Measurements from ENCODE around the gene RNLS. TPM values are rescaled to one million over a fixed set of nuclear protein-coding genes. Genes with fewer than 3 reads are reported as not detected.

The RNLS gene
- total and polyA plus RNA-seq, 2 of the 4 experiments (the other 2 are of a cell fraction): 4.5 to 7.0 TPM

DNA sequence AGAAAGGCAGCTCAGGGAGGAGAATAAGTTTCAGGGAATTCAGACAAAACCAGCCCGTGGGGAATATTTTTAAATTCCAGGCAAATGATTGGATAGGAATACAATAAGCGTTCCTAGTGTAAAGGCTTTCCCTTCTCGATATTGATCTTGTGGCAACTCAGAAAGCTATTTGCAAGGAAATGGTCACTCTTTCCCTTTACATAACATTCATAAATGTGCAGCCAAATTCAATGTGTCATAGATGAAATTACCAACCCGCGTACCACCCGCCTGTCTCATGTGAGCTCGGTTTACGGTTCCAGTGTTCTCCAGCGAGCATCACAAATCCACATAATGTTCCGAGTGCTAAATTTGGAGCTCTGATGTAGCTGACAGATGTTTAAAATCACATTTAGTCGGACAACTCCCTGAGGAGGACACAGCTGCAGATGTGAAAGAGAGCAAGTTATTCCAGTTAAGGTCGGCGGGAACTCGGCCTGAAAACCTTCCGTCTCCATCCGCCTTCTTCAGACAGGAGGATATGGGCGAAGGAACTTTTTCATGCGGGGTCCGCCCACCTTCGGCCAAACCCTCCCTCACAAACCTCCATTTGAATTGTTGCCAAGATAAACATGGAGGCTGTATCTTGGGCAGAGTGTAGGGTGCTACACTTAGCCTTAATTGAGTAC is 327.0 kb downstream of the RNLS start:
- Histone ChIP-seq H3K4ac (ENCODE audit: low read depth, low read length) (no peak overlapping the region), H2BK20ac (ENCODE audit: low read depth, low read length) (no peak overlapping the region), H2AFZ (replicated peaks; ENCODE audit: low read length, poor library complexity) (no peak overlapping the region), H3K9me3 (ENCODE audit: control insufficient read depth, insufficient read depth, low read length) (no peaks in the 10 kb centered on the region), H4K91ac (ENCODE audit: insufficient read depth, low read depth, low read length) (no peak overlapping the region), H4K5ac (ENCODE audit: low read depth, low read length) (no peak overlapping the region), H3K14ac (replicated peaks; ENCODE audit: low read depth, low read length) (no peak overlapping the region), H4K20me1 (ENCODE audit: insufficient read depth, low read length) (no peaks in the 10 kb centered on the region), H3K9me1 (ENCODE audit: insufficient read depth, low read length) (peaks cover 5% of the 10 kb centered on the region), H2BK5ac (ENCODE audit: low read depth, low read length, poor library complexity, severe bottlenecking) (no peak overlapping the region), H3K4me2 (ENCODE audit: low read depth, low read length) (no peak overlapping the region), H3K18ac (ENCODE audit: low read depth, low read length) (no peak overlapping the region), H2BK15ac (ENCODE audit: low read depth, low read length) (no peak overlapping the region), H3K79me1 (ENCODE audit: low read depth in 1 of 2, low read length in 2 of 2) (no peaks in the 10 kb centered on the region), H3K9ac (ENCODE audit: low read depth, low read length) (no peak overlapping the region), H3K27ac (ENCODE audit: insufficient read depth, low read length) (no peak overlapping the region), H2AK9ac (replicated peaks; ENCODE audit: low read depth, low read length, poor library complexity) (no peak overlapping the region), H4K8ac (ENCODE audit: low read depth in 2 of 2, low read length in 2 of 2) (no peak overlapping the region), H3K36me3 (ENCODE audit: control insufficient read depth, insufficient read depth, low read length) (no peaks in the 10 kb centered on the region), H2BK120ac (ENCODE audit: low read depth, low read length) (no peak overlapping the region), H2AK5ac (ENCODE audit: low read depth, low read length) (no peak overlapping the region), H3K56ac (ENCODE audit: extremely low read depth, insufficient read depth, low read length) (no peak overlapping the region), H3K4me3 (ENCODE audit: insufficient read depth, low read depth, low read length) (no peak overlapping the region), H3K27me3 (ENCODE audit: control insufficient read depth, insufficient read depth, low read length) (no peaks in the 10 kb centered on the region), H3K4me1 (ENCODE audit: control insufficient read depth, insufficient read depth, low read length) (peaks cover 2% of the 10 kb centered on the region), H3K23ac (ENCODE audit: low read depth, low read length) (no peak overlapping the region)
- TF ChIP-seq, protein P1, sequence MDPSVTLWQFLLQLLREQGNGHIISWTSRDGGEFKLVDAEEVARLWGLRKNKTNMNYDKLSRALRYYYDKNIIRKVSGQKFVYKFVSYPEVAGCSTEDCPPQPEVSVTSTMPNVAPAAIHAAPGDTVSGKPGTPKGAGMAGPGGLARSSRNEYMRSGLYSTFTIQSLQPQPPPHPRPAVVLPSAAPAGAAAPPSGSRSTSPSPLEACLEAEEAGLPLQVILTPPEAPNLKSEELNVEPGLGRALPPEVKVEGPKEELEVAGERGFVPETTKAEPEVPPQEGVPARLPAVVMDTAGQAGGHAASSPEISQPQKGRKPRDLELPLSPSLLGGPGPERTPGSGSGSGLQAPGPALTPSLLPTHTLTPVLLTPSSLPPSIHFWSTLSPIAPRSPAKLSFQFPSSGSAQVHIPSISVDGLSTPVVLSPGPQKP (IDR thresholded peaks at IDR 0.05; ENCODE audit: borderline replicate concordance, low read depth, low read length): no peak
- TF ChIP-seq FOS (IDR thresholded peaks at IDR 0.05; ENCODE audit: low read depth, low read length): no peak
- no peak for TF ChIP-seq RCOR1 (IDR thresholded peaks at IDR 0.05; ENCODE audit: insufficient replicate concordance, low read length)
- no peak for TF ChIP-seq POLR2A (IDR thresholded peaks at IDR 0.05; ENCODE audit: low read depth, low read length)
- TF ChIP-seq, protein P2, sequence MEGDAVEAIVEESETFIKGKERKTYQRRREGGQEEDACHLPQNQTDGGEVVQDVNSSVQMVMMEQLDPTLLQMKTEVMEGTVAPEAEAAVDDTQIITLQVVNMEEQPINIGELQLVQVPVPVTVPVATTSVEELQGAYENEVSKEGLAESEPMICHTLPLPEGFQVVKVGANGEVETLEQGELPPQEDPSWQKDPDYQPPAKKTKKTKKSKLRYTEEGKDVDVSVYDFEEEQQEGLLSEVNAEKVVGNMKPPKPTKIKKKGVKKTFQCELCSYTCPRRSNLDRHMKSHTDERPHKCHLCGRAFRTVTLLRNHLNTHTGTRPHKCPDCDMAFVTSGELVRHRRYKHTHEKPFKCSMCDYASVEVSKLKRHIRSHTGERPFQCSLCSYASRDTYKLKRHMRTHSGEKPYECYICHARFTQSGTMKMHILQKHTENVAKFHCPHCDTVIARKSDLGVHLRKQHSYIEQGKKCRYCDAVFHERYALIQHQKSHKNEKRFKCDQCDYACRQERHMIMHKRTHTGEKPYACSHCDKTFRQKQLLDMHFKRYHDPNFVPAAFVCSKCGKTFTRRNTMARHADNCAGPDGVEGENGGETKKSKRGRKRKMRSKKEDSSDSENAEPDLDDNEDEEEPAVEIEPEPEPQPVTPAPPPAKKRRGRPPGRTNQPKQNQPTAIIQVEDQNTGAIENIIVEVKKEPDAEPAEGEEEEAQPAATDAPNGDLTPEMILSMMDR (conservative IDR thresholded peaks at IDR 0.05; ENCODE audit: low read depth, low read length): no peak
- TF ChIP-seq CHD1 (IDR thresholded peaks at IDR 0.05; ENCODE audit: low read depth, low read length): no peak
- TF ChIP-seq BHLHE40 (IDR thresholded peaks at IDR 0.05; ENCODE audit: low read depth, low read length): no peak
- TF ChIP-seq RFX5 (IDR thresholded peaks at IDR 0.05; ENCODE audit: low read depth, low read length): no peak
- no peak for TF ChIP-seq NFE2L2 (IDR thresholded peaks at IDR 0.05; ENCODE audit: low read depth, low read length)
- no peak for TF ChIP-seq MAFK (IDR thresholded peaks at IDR 0.05; ENCODE audit: low read depth, low read length)
- TF ChIP-seq CEBPB (IDR thresholded peaks at IDR 0.05; ENCODE audit: low read depth, low read length): no peak
- no peak for TF ChIP-seq RAD21 (IDR thresholded peaks at IDR 0.05; ENCODE audit: low read length)
- no peak for TF ChIP-seq SMC3 (IDR thresholded peaks at IDR 0.05; ENCODE audit: low read depth, low read length)
- TF ChIP-seq MAZ (IDR thresholded peaks at IDR 0.05; ENCODE audit: borderline replicate concordance, low read depth, low read length): no peak
- TF ChIP-seq, protein P3, sequence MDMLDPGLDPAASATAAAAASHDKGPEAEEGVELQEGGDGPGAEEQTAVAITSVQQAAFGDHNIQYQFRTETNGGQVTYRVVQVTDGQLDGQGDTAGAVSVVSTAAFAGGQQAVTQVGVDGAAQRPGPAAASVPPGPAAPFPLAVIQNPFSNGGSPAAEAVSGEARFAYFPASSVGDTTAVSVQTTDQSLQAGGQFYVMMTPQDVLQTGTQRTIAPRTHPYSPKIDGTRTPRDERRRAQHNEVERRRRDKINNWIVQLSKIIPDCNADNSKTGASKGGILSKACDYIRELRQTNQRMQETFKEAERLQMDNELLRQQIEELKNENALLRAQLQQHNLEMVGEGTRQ (IDR thresholded peaks at IDR 0.05; ENCODE audit: low read depth, low read length): no peak
- TF ChIP-seq MXI1 (IDR thresholded peaks at IDR 0.05; ENCODE audit: borderline replicate concordance, low read depth, low read length): no peak
- dilution Hi-C loops (cut with HindIII; ENCODE audit: low sequenced_read_pairs, unreplicated experiment): no loop called here
- BruUV-seq (replicated peaks): no TSS peak
- DNase-seq (no peak), ATAC-seq (ENCODE audit: low read depth) (no peak)
- ChIA-PET POLR2A (ENCODE audit: unreplicated experiment) (no interaction called here), CTCF (no interaction called here)
- in situ Hi-C loops (cut with MboI; ENCODE audit: low sequenced_read_pairs): no loop called here
- intact Hi-C loops (cut with micrococcal nuclease): no loop called here
- 75% methylated on average over 7 of the region's 20 CpGs; no CpG with 5 or more reads in 1 of the 2 experiments for WGBS, 2 experiments (ENCODE audit: extremely low coverage in 2 of 2, insufficient read length in 1 of 2)

Measured in IMR-90 (cell line).